Fibroblast of pulmonary artery (primary cell): Measurements from ENCODE around the gene ELF2.
A peak's percentile ranks its signal among the peaks of the same experiment; 100 is the strongest.
"Not testable (repeated sequence)": the region's sequence is repeated elsewhere in the genome, so short reads cannot be mapped to it uniquely, and the experiment has no call there.

Source experiments
- DNase-seq: peaks from one replicate; pipeline ENCODE4 v3.0.0-alpha.2; 2010; ENCODE audit warnings: low read depth
- H3K4me3 ChIP-seq: replicated peaks from 2 replicates; pipeline ENCODE4 v1.5.1; 2011; ENCODE audit warnings: low read depth, mild to moderate bottlenecking, control low read depth, low read length, moderate library complexity
- TF ChIP-seq, protein P1 (sequence below): IDR thresholded peaks from 2 replicates; pipeline ENCODE4 v1.5.1; 2011; ENCODE audit warnings: mild to moderate bottlenecking, control low read depth, low read length, inconsistent platforms; ENCODE audit errors: missing control alignments

Gene ELF2

DNA sequence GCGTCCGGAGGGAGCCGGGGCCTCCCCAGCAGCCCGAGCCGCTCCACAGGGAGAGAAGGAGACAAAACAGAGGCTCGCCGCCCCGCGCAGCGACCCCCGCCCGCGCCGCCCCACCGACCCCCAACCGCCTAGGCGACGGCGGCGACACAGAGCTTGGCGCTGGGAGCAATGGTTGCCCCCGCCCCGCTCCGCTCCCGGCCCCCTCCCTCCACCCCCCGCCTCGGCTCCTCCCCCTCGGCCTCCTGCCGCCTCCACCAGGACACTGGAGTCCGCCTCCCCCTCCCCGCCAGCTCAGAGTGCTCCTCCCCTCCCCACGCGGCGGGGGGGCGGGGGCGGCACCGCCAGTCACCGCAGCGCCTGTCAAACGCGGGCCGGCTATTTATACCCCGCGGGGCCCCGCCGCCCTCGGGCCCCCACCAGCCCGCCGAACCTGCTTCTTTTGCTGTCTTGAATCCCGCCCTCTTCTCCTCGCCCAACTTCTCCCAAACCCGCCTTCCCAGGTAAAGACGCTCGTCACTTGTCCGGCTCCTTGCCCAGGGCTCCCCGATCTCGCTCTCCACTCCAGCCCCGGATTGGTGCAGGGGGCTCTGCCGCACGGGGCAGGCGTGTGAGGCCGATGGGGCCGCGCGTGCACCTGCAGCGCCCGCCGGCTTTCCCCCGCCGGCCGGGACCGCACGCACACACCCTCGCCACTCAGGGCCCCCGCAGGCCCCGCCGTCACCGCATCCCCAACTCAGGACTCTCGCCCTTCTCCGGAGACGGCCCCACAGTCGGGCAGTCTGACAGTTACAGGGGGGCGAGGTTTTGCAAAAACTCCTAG, at the start of gene ELF2:
TSS of gene ELF2 (minus strand) at position 170 of the 820 bp plus-strand sequence. CDS start 39,517 bp downstream, outside the sequence.
- peak within 1 kb of the TSS; percentile 82 for H3K4me3 ChIP-seq
- TF ChIP-seq, protein P1, sequence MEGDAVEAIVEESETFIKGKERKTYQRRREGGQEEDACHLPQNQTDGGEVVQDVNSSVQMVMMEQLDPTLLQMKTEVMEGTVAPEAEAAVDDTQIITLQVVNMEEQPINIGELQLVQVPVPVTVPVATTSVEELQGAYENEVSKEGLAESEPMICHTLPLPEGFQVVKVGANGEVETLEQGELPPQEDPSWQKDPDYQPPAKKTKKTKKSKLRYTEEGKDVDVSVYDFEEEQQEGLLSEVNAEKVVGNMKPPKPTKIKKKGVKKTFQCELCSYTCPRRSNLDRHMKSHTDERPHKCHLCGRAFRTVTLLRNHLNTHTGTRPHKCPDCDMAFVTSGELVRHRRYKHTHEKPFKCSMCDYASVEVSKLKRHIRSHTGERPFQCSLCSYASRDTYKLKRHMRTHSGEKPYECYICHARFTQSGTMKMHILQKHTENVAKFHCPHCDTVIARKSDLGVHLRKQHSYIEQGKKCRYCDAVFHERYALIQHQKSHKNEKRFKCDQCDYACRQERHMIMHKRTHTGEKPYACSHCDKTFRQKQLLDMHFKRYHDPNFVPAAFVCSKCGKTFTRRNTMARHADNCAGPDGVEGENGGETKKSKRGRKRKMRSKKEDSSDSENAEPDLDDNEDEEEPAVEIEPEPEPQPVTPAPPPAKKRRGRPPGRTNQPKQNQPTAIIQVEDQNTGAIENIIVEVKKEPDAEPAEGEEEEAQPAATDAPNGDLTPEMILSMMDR: no peak
- DNase-seq: peak; percentile 87

DNA sequence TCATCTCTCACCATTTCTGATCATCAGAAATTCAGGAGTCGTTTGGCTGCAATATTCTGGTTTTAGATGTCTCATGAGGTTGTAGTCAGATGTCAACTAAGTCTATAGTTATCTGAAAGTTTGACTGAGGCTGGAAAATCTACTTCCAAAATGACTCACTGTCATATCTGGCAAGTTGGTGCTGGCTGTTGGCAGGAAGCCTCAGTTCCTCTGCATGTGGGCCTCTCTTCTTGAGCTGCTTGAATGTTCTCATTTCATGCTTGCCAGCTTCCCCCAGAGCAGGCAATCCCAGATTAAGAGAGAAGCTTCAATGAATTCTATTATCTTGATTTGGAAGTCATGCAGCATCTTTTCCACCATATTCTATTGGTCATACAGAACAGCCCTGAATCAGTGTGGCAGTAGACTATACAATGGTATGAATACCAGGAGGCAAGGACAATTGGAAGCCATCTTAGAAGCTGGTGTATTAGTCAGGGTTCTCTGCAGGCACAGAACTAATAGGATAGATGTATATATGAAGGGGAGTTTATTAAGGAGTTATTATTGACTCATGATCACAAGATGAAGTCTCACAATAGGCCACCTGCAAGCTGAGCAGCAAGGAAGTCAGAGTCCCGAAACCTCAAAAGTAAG, 46.8 kb upstream of the ELF2 start:
- H3K4me3 ChIP-seq: no peak overlapping the region
- DNase-seq: peak; percentile 83
- TF ChIP-seq, protein P1: no peak

DNA sequence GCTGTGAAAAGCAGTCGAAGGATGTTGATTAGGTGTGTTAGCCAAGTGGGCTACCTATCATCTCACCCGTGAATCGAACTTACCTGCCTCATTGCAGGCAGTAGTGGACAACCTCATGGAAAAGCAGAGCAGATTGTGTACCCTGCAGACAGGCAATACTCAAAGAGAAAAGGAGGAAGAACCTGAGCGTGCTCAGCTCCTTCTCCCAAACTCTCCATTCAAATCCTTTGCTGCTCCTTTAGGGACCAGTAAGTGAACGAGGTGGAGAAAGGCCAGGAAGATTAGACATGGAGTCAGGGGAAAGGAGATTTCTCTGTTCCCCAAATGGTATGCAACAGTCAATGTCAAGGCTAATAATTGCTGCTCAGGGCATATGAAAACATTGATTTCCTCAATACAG, 45.2 kb upstream of the ELF2 start:
- no peak for DNase-seq
- no peak overlapping the region for H3K4me3 ChIP-seq
- TF ChIP-seq, protein P1: no peak

DNA sequence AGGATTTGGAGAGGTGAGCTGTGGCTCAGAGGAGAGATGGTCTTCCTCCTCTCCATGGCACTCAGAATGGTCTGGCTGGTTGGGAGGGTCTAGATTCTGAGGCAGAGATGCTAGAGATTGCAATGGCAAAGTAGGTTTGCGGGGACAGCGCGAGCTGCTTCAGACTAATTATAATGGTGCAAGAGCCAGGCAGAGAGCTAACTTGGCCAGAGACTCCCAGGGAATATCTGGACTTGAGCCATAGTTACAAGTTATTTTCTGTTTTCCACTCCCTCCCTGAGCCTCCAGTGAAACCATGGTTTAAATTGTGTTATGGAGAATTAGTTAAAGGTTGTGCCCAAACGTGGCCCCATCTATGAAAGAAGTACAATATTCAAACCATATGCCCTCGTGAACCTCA, 44.7 kb upstream of the ELF2 start:
- no peak overlapping the region for H3K4me3 ChIP-seq
- TF ChIP-seq, protein P1: no peak
- no peak for DNase-seq

DNA sequence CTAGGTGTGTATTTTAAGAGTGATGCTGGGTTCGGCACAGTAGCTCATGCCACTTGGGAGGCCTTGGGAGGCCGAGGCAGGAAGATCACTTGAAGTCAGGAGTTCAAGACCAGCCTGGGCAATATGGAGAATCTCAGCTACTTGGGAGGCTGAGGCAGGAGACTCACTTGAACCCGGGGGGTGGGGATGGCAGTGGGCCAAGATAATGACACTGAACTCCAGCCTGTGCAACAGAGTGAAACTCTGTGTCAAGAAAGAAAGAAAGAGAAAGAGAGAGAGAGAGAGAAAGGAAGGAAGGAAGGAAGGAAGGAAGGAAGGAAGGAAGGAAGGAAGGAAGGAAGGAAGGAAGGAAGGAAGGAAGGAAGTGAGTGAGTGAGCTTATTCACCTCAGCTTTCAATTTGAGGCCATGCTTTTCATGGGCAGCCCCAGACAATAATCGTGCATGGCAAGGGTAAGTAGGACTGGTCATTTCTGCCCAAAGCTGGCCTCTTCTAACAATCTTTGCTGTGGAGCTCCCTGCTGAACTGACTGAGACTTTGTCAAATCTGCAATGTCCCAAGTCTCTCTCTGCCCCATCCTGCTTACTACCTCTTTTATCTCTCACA, 42.5 kb upstream of the ELF2 start:
- no peak for DNase-seq
- no peak overlapping the region for H3K4me3 ChIP-seq
- TF ChIP-seq, protein P1: no peak

DNA sequence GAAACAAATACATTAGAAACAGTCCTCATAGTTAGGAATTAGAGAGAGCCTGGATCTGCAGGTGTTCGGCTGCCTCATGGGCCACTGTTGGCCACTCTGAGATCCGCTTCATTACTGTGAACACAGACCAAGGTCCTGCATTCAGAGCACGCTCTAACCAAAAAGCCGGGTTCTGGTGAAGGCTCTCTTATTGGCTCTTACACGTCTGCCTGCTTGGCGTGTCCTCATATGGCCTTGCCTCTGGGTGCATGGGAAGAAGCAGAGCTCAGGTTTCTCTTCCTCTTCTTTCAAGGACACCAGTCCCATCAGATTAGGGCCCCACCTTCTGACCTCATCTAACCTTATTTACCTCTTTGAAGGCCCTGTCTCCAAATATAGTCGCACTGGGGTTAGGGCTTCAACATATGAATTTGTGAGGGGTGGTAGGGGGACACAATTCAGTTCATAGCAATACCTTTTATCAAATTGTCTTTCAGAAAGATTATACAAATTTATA, 37.1 kb upstream of the ELF2 start:
- DNase-seq: no peak
- TF ChIP-seq, protein P1: no peak
- H3K4me3 ChIP-seq: no peak overlapping the region

DNA sequence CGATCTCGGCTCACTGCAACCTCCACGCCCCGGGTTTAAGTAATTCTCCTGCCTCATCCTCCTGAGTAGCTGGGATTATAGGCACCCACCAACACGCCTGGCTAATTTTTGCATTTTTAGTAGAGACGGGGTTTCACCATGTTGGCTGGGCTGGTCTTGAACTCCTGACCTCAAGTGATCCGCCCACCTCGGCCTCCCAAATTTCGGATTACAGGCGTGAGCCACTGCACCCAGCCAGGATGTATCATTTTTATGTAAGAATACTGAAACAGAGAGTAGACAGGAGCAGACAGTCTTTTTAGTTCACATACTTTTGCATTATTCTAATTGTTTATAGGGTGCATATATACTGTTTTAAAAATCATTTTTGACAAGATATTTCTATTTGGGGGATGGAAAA, 36.6 kb upstream of the ELF2 start:
- DNase-seq, H3K4me3 ChIP-seq: not testable (repeated sequence)
